Osteocyte (in vitro differentiated cells): ENCODE results near the gene STIL. TPM values are rescaled to one million over a fixed set of nuclear protein-coding genes. Genes with fewer than 3 reads are reported as not detected.

ENCODE experiments used
- DNase-seq: peaks from one replicate; pipeline ENCODE4 v3.0.0; 2021; ENCODE audit warnings: mixed read lengths; ENCODE audit not compliant: unreplicated experiment; ENCODE audit errors: extremely low spot score
- H3K27ac Mint-ChIP-seq: one replicate; pipeline ENCODE4 v1.8.0; 2021; ENCODE audit warnings: mild to moderate bottlenecking, mixed read lengths; ENCODE audit not compliant: unreplicated experiment
- H3K27me3 Mint-ChIP-seq: one replicate; pipeline ENCODE4 v1.8.0; 2021; ENCODE audit warnings: mixed read lengths; ENCODE audit not compliant: unreplicated experiment
- H3K36me3 Mint-ChIP-seq: one replicate; pipeline ENCODE4 v1.8.0; 2021; ENCODE audit warnings: mixed read lengths; ENCODE audit not compliant: unreplicated experiment
- H3K4me1 Mint-ChIP-seq: one replicate; pipeline ENCODE4 v1.8.0; 2021; ENCODE audit warnings: mixed read lengths; ENCODE audit not compliant: unreplicated experiment
- H3K4me3 Mint-ChIP-seq: one replicate; pipeline ENCODE4 v1.8.0; 2021; ENCODE audit warnings: mild to moderate bottlenecking, moderate library complexity, mixed read lengths; ENCODE audit not compliant: unreplicated experiment
- H3K9me3 Mint-ChIP-seq: one replicate; pipeline ENCODE4 v1.8.0; 2021; ENCODE audit warnings: mixed read lengths; ENCODE audit not compliant: unreplicated experiment
- total RNA-seq: library from RNA; stranded (reverse); gene quantifications from 2 replicates; pipeline ENCODE4 v1.2.1, GENCODE V29; 2021
- TF ChIP-seq, protein P1 (sequence below): fragments of 200-600 bp; sonication (generic); IDR thresholded peaks from 2 replicates; pipeline ENCODE4 v1.5.0; 2021; ENCODE audit warnings: antibody characterized with exemption, mild to moderate bottlenecking, moderate library complexity

The STIL gene
- total RNA-seq, 1 donor from 2014 or later, result 5.6 TPM

- H3K9me3 Mint-ChIP-seq, result no peaks in the 10 kb centered on the region
- TF ChIP-seq, protein P1, sequence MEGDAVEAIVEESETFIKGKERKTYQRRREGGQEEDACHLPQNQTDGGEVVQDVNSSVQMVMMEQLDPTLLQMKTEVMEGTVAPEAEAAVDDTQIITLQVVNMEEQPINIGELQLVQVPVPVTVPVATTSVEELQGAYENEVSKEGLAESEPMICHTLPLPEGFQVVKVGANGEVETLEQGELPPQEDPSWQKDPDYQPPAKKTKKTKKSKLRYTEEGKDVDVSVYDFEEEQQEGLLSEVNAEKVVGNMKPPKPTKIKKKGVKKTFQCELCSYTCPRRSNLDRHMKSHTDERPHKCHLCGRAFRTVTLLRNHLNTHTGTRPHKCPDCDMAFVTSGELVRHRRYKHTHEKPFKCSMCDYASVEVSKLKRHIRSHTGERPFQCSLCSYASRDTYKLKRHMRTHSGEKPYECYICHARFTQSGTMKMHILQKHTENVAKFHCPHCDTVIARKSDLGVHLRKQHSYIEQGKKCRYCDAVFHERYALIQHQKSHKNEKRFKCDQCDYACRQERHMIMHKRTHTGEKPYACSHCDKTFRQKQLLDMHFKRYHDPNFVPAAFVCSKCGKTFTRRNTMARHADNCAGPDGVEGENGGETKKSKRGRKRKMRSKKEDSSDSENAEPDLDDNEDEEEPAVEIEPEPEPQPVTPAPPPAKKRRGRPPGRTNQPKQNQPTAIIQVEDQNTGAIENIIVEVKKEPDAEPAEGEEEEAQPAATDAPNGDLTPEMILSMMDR, result no peak
- peaks cover 8% of the 10 kb centered on the region for H3K36me3 Mint-ChIP-seq
- no peak overlapping the region for H3K4me3 Mint-ChIP-seq
- peaks cover 72% of the 10 kb centered on the region for H3K27me3 Mint-ChIP-seq
- H3K27ac Mint-ChIP-seq, result no peak overlapping the region
- peaks cover 17% of the 10 kb centered on the region for H3K4me1 Mint-ChIP-seq
- DNase-seq, result no peak
These were observed 78.7 kb downstream of the STIL start for GRCh38 chr1:47235241-47235681.

GRCh38 chr1:47233186-47233585 lies 80.8 kb downstream of the STIL start:
- Mint-ChIP-seq H3K4me1 (peaks cover 20% of the 10 kb centered on the region), H3K27ac (no peak overlapping the region), H3K9me3 (no peaks in the 10 kb centered on the region), H3K27me3 (peaks cover 80% of the 10 kb centered on the region), H3K36me3 (peaks cover 8% of the 10 kb centered on the region), H3K4me3 (no peak overlapping the region)
- DNase-seq, result no peak
- TF ChIP-seq, protein P1, result no peak

DNA sequence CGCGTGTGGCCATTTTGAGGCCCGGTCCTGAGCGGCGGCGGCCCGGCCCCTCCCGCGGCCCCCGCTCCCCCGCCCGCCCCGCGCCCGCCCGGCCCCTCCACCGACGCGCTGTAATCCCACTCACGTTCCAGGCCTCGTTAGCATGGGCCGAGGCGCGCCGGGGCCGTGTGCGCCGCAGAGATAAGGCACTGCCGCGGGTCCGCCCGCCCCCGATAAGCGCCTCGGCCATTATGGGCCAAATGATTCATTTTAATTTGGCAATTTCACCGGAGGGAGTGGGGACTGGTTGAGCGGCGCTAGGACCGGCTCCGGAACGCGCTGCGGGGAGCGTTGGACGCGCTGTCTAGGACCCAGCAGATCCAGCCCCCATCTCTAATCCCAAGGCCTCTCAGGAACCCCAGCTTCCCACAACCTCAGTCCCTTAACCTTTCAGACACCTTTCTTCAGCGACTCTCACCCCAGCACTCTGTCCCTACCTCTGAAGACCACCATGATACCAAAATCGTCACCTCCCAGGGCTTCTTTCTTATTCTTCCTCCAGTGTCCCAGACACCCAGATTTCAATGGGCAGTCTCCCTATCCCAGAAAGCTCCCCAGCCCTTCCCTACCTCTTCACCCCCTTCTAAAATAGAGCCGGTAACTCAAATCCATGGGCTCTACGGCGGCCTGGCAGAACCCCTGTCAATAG lies 81.6 kb downstream of the STIL start, which contains the start of gene TAL1:
Gene TAL1 (minus strand): TSS at position 39 of the 688 bp plus-strand sequence. CDS start 6,337 bp downstream, outside the sequence.
- H3K36me3 Mint-ChIP-seq, result peaks cover 8% of the 10 kb centered on the region
- H3K9me3 Mint-ChIP-seq, result no peaks in the 10 kb centered on the region
- H3K27me3 Mint-ChIP-seq, result peaks cover 80% of the 10 kb centered on the region
- DNase-seq, result no peak
- peaks cover 20% of the 10 kb centered on the region for H3K4me1 Mint-ChIP-seq
- H3K4me3 Mint-ChIP-seq, result peak within 1 kb of the TSS; percentile 59
- peak within 1 kb of the TSS; percentile 34 for H3K27ac Mint-ChIP-seq
- TF ChIP-seq, protein P1, result no peak

DNA sequence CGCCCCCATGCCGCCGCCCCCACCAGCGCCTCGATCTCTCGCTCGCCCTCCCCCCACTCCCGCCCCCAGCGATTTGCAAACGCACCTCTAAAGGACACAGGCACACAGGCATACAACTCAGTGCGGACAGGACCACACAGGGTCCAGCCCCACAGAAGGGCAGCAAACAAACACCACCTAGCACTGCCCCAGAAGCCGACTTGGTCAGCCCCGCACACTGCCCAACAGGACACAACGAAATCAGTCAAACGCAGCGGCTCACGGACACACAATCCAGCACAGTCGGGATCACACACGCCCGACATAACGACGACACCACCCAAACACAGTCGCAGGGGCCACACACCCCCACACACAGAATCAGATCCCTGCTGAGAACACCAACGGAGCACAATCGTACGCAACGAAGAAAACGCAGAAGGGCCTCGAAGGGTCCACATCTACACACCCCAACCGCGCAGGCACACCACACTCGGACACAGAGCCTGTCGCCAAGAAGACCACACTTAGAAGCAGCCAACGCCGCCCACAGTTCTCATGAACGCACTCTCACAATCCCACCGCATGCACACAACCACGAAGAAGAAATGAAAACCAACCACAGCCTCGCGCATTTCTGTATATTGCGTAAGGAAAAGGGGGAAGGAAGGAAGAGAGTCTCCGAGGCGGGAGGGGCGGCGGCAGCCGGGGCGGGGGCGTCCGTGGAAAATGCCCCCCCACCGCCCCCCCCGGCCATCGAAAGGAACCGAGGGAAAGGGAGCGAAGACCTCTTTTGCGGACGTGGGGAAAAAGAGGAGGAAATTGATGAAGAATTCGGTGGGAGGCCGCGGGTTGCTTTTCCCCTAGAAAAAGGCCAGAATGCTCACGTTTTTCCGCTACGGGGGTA lies 82.4 kb downstream of the STIL start:
- peaks cover 20% of the 10 kb centered on the region for H3K4me1 Mint-ChIP-seq
- peak overlapping the region; percentile 34 for H3K27ac Mint-ChIP-seq
- no peaks in the 10 kb centered on the region for H3K9me3 Mint-ChIP-seq
- TF ChIP-seq, protein P1, result no peak
- H3K4me3 Mint-ChIP-seq, result peak overlapping the region; percentile 59
- no peak for DNase-seq
- H3K27me3 Mint-ChIP-seq, result peaks cover 86% of the 10 kb centered on the region
- peaks cover 8% of the 10 kb centered on the region for H3K36me3 Mint-ChIP-seq
